Activated T-helper 1 cell treated with anti-CD3 and anti-CD28 coated beads, Interleukin-12 subunit alpha, Interleukin-12 subunit beta, Interleukin-2, Interleukin-4 antibody, amounts not matched to agents 30 ng/mL and 10 ng/mL and 1 ng/mL, durations not matched to agents 14 hours and 24 hours and 36 hours (primary cell): Measurements from ENCODE around the gene INS. TPM values are rescaled to one million over a fixed set of nuclear protein-coding genes. Genes with fewer than 3 reads are reported as not detected.

Source experiments
- DNase-seq: peaks from one replicate; pipeline ENCODE4 v3.0.0; 2021; ENCODE audit warnings: low spot score
- H3K27ac Mint-ChIP-seq: one replicate; pipeline ENCODE4 v1.8.0; 2021; ENCODE audit warnings: mild to moderate bottlenecking, mixed read lengths
- H3K27me3 Mint-ChIP-seq: one replicate; pipeline ENCODE4 v1.8.0; 2022; ENCODE audit warnings: mild to moderate bottlenecking, moderate library complexity, mixed read lengths; ENCODE audit not compliant: insufficient read depth
- H3K36me3 Mint-ChIP-seq: one replicate; pipeline ENCODE4 v1.8.0; 2021; ENCODE audit warnings: low read depth, mixed read lengths
- H3K4me1 Mint-ChIP-seq: one replicate; pipeline ENCODE4 v1.8.0; 2021; ENCODE audit warnings: low read depth, mixed read lengths
- H3K4me3 Mint-ChIP-seq: one replicate; pipeline ENCODE4 v1.8.0; 2021; ENCODE audit warnings: mild to moderate bottlenecking, moderate library complexity, mixed read lengths
- H3K9me3 Mint-ChIP-seq: one replicate; pipeline ENCODE4 v1.8.0; 2021; ENCODE audit warnings: mixed read lengths
- intact Hi-C: fragments of 100-400 bp; cut with micrococcal nuclease; formaldehyde crosslinking; loops from one replicate; pipeline ENCODE4 v1.15.1; 2024
- total RNA-seq: library from RNA; stranded (reverse); gene quantifications from 2 replicates; pipeline ENCODE4 v1.2.3, GENCODE V29; 2022

INS gene
- total RNA-seq, 1 donor from 2014 or later: not detected

DNA sequence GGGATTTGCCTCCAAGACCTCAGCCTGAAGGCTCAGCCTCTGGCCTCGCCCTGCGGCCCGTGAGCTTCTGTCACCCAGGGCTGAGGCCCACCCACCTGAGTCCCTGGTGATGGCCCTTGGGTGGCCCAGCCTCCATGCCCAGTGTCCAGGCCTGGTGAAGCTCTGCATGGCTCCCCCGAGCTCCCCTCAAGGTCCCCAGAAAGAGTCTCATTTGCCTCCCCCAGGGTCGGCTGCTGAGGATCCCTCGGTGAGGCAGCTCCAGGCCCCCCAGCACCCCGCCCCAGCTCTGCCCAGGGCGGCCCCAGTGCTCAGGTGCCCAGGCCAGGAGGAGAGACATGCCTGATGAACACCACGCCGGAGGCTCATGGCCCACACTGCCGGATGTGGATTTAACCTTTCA, 12.8 kb upstream of the INS start:
- Mint-ChIP-seq H3K36me3 (no peaks in the 10 kb centered on the region), H3K4me3 (no peak overlapping the region), H3K4me1 (no peaks in the 10 kb centered on the region), H3K27me3 (no peaks in the 10 kb centered on the region), H3K27ac (no peak overlapping the region), H3K9me3 (no peaks in the 10 kb centered on the region)
- no peak for DNase-seq
- intact Hi-C loops: no loop called here

GRCh38 chr11:2173150-2173693, 12.2 kb upstream of the INS start:
- Mint-ChIP-seq H3K9me3 (no peaks in the 10 kb centered on the region), H3K27ac (no peak overlapping the region), H3K4me1 (no peaks in the 10 kb centered on the region), H3K4me3 (no peak overlapping the region), H3K36me3 (no peaks in the 10 kb centered on the region), H3K27me3 (no peaks in the 10 kb centered on the region)
- intact Hi-C loops: no loop called here
- DNase-seq: no peak

GRCh38 chr11:2172676-2173075, 11.7 kb upstream of the INS start:
- H3K27ac Mint-ChIP-seq: no peak overlapping the region
- no peaks in the 10 kb centered on the region for H3K27me3 Mint-ChIP-seq
- intact Hi-C loops: no loop called here
- DNase-seq: no peak
- H3K36me3 Mint-ChIP-seq: no peaks in the 10 kb centered on the region
- no peaks in the 10 kb centered on the region for H3K4me1 Mint-ChIP-seq
- H3K4me3 Mint-ChIP-seq: no peak overlapping the region
- no peaks in the 10 kb centered on the region for H3K9me3 Mint-ChIP-seq

DNA sequence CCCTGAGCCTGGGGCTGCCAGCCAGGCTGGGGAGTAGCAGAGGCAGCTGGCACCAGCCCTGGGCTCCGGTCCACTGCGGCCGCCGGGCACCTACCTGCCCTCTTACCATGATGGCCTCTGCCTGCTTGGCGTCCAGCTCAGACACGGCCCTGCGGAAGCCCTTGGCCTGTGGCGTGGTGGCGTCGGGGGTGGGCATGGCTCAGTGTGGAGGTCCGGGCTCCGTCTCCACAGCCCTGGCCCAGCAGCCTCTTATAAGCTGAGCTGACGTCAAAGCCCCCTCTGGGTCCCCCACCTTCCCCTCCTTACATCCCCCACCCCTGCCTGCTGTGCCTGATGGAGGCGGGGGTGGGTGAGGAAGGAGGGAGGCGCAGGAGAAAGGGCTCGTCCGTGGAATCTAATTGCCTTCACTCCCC, 10.6 kb upstream of the INS start, which contains the start of gene TH:
TSS of gene TH (minus strand) at position 225 of the 413 bp plus-strand sequence. CDS start at position 196, 29 bp downstream.
- Mint-ChIP-seq H3K36me3 (no peaks in the 10 kb centered on the region), H3K27ac (no peak within 1 kb of the TSS), H3K27me3 (no peaks in the 10 kb centered on the region), H3K9me3 (no peaks in the 10 kb centered on the region), H3K4me3 (no peak within 1 kb of the TSS), H3K4me1 (no peaks in the 10 kb centered on the region)
- no peak for DNase-seq
- intact Hi-C loops: no loop called here

DNA sequence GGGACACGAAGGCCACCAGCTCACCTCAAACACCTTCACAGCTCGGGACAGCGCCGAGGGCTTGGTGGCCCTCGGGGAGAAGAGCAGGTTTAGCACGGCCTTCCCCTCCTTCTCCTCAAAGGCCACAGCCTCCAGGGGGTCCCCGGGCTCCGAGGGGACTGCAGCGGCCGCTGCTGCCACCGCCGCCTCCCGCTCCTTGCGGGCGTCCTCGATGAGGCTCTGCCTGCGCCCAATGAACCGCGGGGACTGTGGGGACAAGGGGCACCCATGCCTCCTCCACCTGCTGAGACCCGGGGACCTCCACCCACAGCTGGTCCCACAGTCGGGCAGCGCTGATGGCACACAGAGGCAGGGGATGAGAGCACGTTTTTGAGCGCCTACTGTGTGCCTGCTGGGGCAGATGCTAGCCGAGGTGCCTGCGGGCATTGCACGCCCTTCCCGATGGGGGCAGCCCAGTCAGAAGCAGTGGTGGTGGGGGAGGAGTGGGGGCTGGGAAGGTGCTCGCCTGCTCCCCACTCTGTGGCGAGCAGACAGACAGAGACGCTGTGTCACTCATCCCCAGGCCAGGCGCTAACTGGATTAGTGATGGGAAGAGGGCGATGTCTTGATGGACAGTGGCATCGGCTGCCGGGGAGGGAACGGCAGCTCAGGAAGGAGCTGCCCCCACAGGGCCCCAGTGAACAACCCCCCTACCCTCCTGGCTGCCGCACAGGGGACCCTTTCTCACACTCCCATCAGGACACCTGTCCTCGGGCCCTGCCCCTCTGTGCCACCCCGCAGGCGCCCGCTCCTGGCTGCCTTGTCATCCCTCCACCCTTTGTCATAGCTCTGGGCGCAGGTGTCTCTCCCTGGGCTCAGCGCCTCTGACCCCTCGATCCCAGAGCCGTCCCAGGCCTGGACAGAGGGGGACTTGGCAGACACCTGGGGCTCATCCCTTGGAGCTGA, 8.9 kb upstream of the INS start:
- Mint-ChIP-seq H3K27ac (no peak overlapping the region), H3K4me1 (no peaks in the 10 kb centered on the region), H3K9me3 (no peaks in the 10 kb centered on the region), H3K36me3 (no peaks in the 10 kb centered on the region), H3K27me3 (no peaks in the 10 kb centered on the region), H3K4me3 (no peak overlapping the region)
- intact Hi-C loops: no loop called here
- DNase-seq: no peak

DNA sequence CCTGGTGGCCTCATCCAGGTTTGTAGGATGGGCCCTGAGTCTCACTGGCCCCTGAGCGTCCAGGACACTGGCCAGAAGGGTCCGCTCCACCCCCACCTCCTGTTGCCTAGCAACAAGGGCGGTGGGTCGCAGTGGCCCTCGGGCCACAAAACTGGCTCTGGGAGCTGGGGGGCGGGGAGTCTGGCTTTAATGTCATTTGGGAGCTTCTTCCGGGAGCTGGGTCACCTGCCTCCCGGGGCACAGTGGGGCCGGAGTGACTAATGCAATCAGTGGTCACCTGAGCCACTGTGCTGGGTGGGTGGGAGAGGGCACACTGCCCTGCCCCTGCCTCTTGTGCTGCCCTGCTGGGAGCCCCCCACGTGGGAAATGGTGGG, 8.0 kb upstream of the INS start:
- Mint-ChIP-seq H3K27me3 (no peaks in the 10 kb centered on the region), H3K36me3 (no peaks in the 10 kb centered on the region), H3K4me1 (no peaks in the 10 kb centered on the region), H3K4me3 (no peak overlapping the region), H3K27ac (no peak overlapping the region), H3K9me3 (no peaks in the 10 kb centered on the region)
- intact Hi-C loops: no loop called here
- DNase-seq: no peak

DNA sequence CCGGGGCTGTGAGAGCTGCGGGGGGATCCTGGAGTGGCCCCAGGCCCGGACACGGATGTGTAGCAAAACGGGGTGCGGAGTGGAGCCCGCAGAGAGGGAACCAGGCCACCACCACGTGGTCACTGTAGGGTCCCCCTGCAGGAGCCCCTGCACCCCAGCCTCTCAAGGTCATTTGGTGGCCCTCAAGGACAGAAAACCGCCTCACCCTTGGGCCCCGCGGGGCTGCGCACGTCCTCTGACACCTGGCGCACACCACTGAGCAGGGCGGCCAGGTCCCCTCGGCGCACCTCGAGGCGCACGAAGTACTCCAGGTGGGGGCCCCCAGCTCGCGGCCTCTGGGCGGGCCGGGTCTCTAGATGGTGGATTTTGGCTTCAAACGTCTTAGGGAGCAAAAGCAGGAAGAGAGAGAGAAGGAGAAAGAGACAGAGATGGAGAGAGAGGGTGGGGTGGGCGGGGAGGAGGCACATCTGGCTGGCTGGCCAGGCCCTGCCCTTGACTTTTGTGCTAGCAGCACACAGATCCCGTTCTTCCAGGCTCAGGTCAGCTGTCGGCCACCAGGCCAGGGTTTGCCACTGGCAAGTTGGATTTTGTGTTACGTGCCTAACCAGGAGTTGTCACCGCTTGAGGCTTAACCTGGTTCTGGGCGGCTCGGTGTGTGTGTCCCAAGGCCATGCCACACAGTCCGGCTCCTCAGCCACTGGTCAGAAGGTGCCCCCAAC, 7.4 kb upstream of the INS start:
- Mint-ChIP-seq H3K27ac (no peak overlapping the region), H3K4me3 (no peak overlapping the region), H3K9me3 (no peaks in the 10 kb centered on the region), H3K36me3 (no peaks in the 10 kb centered on the region), H3K27me3 (no peaks in the 10 kb centered on the region), H3K4me1 (no peaks in the 10 kb centered on the region)
- no peak for DNase-seq
- intact Hi-C loops: no loop called here

- no peaks in the 10 kb centered on the region for H3K27me3 Mint-ChIP-seq
Observed at GRCh38 chr11:2167141-2168045, 6.4 kb upstream of the INS start.

GRCh38 chr11:2166091-2166851, 5.3 kb upstream of the INS start:
- no peak overlapping the region for H3K27ac Mint-ChIP-seq
- intact Hi-C loops: no loop called here

More at GRCh38 chr11:2167141-2168045, 6.4 kb upstream of the INS start:
- H3K4me1 Mint-ChIP-seq: no peaks in the 10 kb centered on the region
- intact Hi-C loops: no loop called here
- no peaks in the 10 kb centered on the region for H3K9me3 Mint-ChIP-seq
- H3K36me3 Mint-ChIP-seq: no peaks in the 10 kb centered on the region
- DNase-seq: no peak
- H3K4me3 Mint-ChIP-seq: no peak overlapping the region
- no peak overlapping the region for H3K27ac Mint-ChIP-seq

DNA sequence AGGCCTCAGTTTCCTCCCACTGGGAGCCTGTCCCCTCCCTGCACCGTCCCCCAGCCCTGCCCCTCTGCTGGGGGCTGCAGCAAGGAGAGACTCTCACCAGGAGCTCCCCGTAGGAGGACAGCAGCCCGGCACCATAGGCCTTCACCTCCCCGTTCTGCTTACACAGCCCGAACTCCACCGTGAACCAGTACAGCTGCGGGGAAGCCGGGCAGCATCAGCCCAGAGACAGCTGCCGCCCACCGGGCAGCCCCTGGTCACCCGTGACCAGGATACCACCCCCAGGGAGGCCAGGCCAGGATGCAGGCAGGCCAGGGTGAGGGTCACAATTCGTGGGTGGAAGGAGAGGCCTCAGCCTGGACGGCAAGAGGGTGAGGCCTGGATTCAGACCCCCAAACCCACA, 4.6 kb upstream of the INS start:
- Mint-ChIP-seq H3K36me3 (no peaks in the 10 kb centered on the region), H3K27ac (no peak overlapping the region), H3K9me3 (no peaks in the 10 kb centered on the region), H3K4me3 (no peak overlapping the region), H3K27me3 (no peaks in the 10 kb centered on the region), H3K4me1 (no peaks in the 10 kb centered on the region)
- DNase-seq: no peak
- intact Hi-C loops: no loop called here

More at GRCh38 chr11:2166091-2166851, 5.3 kb upstream of the INS start:
- H3K9me3 Mint-ChIP-seq: no peaks in the 10 kb centered on the region
- H3K36me3 Mint-ChIP-seq: no peaks in the 10 kb centered on the region
- no peaks in the 10 kb centered on the region for H3K27me3 Mint-ChIP-seq
- DNase-seq: no peak
- no peaks in the 10 kb centered on the region for H3K4me1 Mint-ChIP-seq
- H3K4me3 Mint-ChIP-seq: no peak overlapping the region

DNA sequence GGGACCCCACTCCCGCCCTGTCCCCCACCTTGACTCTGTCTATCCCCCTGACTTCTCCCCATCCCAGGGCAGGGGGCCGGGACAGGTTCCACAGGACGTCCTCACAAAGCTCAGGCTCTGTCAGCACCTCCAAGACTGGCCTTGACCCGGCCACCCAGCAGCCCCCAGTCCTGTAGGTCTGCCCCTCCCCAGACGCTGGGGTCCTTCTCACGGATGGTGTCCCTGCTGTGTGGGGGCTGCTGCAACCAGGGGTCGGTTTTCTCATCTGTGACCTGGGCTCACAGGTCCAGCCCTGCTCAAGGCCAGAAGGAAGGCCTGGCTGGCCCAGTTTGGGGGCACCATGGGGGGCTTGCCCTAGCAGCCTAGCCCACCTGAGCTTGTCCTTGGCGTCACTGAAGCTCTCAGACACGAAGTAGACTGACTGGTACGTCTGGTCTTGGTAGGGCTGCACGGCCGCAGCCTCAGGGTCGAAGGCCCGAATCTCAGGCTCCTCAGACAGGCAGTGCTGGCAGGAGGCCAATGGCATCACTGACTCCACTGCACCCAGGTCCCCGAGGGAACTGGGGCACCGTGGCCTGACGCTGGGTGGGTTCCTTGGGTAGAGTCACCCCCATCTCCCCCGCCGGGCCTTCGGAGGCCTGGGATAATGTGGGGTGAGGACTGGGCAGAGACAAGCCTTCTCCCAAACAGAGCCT, 4.0 kb upstream of the INS start:
- H3K9me3 Mint-ChIP-seq: no peaks in the 10 kb centered on the region
- no peaks in the 10 kb centered on the region for H3K36me3 Mint-ChIP-seq
- no peak overlapping the region for H3K4me3 Mint-ChIP-seq
- no peak for DNase-seq
- H3K27ac Mint-ChIP-seq: no peak overlapping the region
- H3K27me3 Mint-ChIP-seq: no peaks in the 10 kb centered on the region
- intact Hi-C loops: no loop called here
- H3K4me1 Mint-ChIP-seq: no peaks in the 10 kb centered on the region
